Gastrocnemius medialis (tissue), 4 donors: Measurements from ENCODE around the gene FAAP20.

Experiments
- POLR2A ChIP-seq, 2 donors: fragments of 450-650 bp; IDR thresholded peaks; one replicate each; pipeline ENCODE4 v1.6.1; 2017; ENCODE audit warnings: antibody characterized with exemption in 2 of 2, mild to moderate bottlenecking in 2 of 2, moderate library complexity in 2 of 2
- TF ChIP-seq, protein P1 (sequence below), 5 experiments: fragments of 450-650 bp in 3 of 5; fragments of 200-600 bp in 2 of 5; sonication (generic) in 2 of 5; IDR thresholded peaks in 4 of 5; conservative IDR thresholded peaks in 1 of 5; 1 replicate in 4 of 5; 2 replicates in 1 of 5; pipeline ENCODE4 v1.5.1; 2016 to 2019; ENCODE audit warnings: antibody characterized with exemption in 5 of 5, mild to moderate bottlenecking in 3 of 5, moderate library complexity in 3 of 5

- TF ChIP-seq, protein P1, sequence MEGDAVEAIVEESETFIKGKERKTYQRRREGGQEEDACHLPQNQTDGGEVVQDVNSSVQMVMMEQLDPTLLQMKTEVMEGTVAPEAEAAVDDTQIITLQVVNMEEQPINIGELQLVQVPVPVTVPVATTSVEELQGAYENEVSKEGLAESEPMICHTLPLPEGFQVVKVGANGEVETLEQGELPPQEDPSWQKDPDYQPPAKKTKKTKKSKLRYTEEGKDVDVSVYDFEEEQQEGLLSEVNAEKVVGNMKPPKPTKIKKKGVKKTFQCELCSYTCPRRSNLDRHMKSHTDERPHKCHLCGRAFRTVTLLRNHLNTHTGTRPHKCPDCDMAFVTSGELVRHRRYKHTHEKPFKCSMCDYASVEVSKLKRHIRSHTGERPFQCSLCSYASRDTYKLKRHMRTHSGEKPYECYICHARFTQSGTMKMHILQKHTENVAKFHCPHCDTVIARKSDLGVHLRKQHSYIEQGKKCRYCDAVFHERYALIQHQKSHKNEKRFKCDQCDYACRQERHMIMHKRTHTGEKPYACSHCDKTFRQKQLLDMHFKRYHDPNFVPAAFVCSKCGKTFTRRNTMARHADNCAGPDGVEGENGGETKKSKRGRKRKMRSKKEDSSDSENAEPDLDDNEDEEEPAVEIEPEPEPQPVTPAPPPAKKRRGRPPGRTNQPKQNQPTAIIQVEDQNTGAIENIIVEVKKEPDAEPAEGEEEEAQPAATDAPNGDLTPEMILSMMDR (IDR thresholded peaks at IDR 0.05 in 4 of 5, conservative IDR thresholded peaks at IDR 0.05 in 1 of 5), result no peak
- TF ChIP-seq POLR2A (IDR thresholded peaks at IDR 0.05), result no peak
Observed at GRCh38 chr1:2198571-2198970, 4.0 kb upstream of the FAAP20 start.
